LNCAP (cell line): Measurements from ENCODE around the gene RNF130.

Experiments used
- TF ChIP-seq, protein P1 (sequence below): fragments of 450-650 bp; IDR thresholded peaks from 2 replicates; pipeline ENCODE4 v1.5.1; 2017; ENCODE audit warnings: mild to moderate bottlenecking

The RNF130 gene

GRCh38 chr5:179908528-179908927, 163.0 kb downstream of the RNF130 start:
- TF ChIP-seq, protein P1, sequence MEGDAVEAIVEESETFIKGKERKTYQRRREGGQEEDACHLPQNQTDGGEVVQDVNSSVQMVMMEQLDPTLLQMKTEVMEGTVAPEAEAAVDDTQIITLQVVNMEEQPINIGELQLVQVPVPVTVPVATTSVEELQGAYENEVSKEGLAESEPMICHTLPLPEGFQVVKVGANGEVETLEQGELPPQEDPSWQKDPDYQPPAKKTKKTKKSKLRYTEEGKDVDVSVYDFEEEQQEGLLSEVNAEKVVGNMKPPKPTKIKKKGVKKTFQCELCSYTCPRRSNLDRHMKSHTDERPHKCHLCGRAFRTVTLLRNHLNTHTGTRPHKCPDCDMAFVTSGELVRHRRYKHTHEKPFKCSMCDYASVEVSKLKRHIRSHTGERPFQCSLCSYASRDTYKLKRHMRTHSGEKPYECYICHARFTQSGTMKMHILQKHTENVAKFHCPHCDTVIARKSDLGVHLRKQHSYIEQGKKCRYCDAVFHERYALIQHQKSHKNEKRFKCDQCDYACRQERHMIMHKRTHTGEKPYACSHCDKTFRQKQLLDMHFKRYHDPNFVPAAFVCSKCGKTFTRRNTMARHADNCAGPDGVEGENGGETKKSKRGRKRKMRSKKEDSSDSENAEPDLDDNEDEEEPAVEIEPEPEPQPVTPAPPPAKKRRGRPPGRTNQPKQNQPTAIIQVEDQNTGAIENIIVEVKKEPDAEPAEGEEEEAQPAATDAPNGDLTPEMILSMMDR: no peak

- TF ChIP-seq, protein P1: peak; percentile 82
Measured at GRCh38 chr5:179907556-179908324, 163.8 kb downstream of the RNF130 start, which contains the start of gene TBC1D9B. TBC1D9B (minus strand) TSS chr5:179907897; CDS start chr5:179907821, 76 bp downstream.

DNA sequence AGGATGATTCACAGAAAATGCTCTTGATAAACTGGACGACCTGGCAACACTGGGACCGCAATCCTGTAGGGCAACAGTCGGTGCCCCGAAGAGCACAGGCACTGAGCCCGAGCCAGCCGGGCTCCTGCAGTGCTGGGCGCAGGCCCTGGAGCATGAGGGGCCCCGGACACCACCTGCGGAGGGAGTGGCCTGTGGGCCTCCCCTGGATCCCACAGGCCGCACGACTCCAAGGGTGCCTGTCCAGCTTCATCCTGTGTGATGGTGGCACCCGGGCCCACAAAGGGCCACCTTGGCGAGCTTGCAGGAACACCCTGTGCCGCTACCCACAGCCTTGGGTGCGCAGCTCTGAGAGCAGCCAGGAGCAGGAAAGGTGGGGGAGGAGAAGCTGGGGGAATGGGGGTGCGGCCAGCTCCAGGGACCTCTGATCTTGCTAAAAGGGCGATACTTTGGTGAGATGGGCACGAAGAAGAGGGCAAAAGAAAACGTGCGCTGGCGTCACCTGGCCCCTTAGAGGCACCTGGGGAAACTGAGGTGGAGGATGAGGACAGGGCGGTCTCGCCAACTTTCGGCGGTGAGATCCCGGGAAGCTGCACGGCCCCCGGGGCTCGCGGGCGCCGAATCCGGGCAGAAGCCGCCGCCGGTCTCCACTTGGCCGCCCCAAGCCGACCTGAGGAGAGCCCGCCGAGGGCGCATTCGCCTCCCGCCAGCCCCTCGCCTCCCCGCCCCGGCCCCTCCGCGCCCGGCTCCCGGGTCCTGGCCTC, 164.6 kb downstream of the RNF130 start:
- TF ChIP-seq, protein P1: no peak

DNA sequence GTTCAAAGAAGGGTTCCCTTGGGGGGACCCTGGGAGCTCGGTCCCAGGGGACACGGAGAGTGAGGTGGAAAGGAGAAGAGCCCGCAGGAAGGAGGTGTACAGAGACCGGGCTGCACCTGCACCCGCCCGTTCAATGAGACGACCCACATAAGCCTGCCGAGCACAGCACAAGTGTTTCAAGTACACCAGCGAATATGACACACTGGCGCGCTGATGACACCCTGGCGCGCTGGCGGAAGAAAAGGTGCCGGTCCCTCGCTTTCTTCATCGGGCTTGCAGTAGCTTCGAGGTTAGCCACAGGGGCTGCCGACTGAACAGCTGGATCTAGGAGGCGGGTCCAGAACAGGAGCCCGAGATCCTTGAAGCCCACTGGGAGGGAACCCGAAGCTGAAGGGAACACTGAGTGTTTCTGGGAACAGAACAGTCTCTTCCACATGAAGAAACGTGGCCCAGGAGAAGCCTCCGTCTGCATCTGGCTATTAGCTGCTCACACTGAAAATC, 165.2 kb downstream of the RNF130 start:
- TF ChIP-seq, protein P1: no peak

GRCh38 chr5:179905161-179905560, 166.4 kb downstream of the RNF130 start:
- TF ChIP-seq, protein P1: no peak
